ENCODE results near the gene UNC5C. TPM values are rescaled to one million over a fixed set of nuclear protein-coding genes. Genes with fewer than 3 reads are reported as not detected.

UNC5C gene
- total and polyA plus RNA-seq, 4 donors: 0.27 to 1.2 (median 0.78) TPM

DNA sequence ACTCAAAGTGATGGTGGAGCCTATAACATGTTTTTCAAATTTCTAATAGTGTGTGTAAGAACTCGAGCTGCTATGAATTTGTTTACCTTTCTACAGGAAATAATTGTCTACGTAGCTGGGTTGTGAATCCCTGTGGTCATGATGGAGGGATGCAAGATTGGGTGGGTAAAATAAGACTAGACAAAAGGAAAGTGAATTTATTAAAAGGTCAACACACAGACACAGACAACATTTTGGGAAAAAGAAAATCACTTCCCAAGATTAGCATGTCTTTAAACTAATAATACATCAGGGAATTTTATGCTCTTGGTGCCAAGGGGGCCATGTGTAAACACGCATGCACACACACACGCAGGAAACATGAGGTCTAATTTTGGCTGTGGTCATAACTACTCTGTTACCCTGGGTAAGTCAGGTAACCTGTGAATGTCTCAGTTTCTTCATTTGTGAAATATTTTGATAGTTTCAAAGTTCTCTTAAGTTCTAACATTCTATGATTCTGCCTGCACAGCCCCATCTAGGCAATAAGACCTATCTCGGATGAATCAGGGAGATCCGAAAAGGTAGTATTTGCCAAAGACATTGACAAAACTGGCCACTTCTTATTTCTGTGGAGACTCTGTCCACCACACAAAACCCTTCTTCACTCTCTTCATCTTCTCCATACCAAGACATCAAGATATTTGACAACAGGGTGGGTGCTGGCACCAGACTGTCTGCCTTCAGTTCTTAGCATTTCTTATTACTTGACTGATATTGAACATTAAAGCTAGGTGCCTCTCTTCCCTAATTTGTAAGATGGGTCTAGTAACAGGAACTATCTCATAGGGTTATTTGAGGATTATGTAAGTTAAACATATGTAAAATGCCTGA is 1.6 kb upstream of the UNC5C start:
- no peaks in the 10 kb centered on the region for H3K9me3 ChIP-seq (ENCODE audit: control insufficient read depth in 4 of 4, low read length in 3 of 4)
- peaks cover 2 to 12% (median 4%) of the 10 kb centered on the region in 4 donors for H3K27me3 ChIP-seq (ENCODE audit: control insufficient read depth in 4 of 4, insufficient read depth in 4 of 4, low read length in 3 of 4)
- peaks cover 8 to 23% (median 21%) of the 10 kb centered on the region in 4 donors for H3K4me1 ChIP-seq (ENCODE audit: control insufficient read depth in 4 of 4, insufficient read depth in 4 of 4, low read length in 3 of 4)
- no peak overlapping the region for H3K27ac ChIP-seq (ENCODE audit: low read depth in 1 of 2, low read length in 2 of 2)
- no peak for TF ChIP-seq HNF4G (IDR thresholded peaks at IDR 0.05)
- no peak for TF ChIP-seq FOXA2 (IDR thresholded peaks at IDR 0.05)
- TF ChIP-seq RXRA (IDR thresholded peaks at IDR 0.05): no peak
- TF ChIP-seq SP1 (IDR thresholded peaks at IDR 0.05): no peak
- TF ChIP-seq, protein P1, sequence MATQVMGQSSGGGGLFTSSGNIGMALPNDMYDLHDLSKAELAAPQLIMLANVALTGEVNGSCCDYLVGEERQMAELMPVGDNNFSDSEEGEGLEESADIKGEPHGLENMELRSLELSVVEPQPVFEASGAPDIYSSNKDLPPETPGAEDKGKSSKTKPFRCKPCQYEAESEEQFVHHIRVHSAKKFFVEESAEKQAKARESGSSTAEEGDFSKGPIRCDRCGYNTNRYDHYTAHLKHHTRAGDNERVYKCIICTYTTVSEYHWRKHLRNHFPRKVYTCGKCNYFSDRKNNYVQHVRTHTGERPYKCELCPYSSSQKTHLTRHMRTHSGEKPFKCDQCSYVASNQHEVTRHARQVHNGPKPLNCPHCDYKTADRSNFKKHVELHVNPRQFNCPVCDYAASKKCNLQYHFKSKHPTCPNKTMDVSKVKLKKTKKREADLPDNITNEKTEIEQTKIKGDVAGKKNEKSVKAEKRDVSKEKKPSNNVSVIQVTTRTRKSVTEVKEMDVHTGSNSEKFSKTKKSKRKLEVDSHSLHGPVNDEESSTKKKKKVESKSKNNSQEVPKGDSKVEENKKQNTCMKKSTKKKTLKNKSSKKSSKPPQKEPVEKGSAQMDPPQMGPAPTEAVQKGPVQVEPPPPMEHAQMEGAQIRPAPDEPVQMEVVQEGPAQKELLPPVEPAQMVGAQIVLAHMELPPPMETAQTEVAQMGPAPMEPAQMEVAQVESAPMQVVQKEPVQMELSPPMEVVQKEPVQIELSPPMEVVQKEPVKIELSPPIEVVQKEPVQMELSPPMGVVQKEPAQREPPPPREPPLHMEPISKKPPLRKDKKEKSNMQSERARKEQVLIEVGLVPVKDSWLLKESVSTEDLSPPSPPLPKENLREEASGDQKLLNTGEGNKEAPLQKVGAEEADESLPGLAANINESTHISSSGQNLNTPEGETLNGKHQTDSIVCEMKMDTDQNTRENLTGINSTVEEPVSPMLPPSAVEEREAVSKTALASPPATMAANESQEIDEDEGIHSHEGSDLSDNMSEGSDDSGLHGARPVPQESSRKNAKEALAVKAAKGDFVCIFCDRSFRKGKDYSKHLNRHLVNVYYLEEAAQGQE (IDR thresholded peaks at IDR 0.05): no peak
- TF ChIP-seq, protein P2, sequence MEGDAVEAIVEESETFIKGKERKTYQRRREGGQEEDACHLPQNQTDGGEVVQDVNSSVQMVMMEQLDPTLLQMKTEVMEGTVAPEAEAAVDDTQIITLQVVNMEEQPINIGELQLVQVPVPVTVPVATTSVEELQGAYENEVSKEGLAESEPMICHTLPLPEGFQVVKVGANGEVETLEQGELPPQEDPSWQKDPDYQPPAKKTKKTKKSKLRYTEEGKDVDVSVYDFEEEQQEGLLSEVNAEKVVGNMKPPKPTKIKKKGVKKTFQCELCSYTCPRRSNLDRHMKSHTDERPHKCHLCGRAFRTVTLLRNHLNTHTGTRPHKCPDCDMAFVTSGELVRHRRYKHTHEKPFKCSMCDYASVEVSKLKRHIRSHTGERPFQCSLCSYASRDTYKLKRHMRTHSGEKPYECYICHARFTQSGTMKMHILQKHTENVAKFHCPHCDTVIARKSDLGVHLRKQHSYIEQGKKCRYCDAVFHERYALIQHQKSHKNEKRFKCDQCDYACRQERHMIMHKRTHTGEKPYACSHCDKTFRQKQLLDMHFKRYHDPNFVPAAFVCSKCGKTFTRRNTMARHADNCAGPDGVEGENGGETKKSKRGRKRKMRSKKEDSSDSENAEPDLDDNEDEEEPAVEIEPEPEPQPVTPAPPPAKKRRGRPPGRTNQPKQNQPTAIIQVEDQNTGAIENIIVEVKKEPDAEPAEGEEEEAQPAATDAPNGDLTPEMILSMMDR (IDR thresholded peaks at IDR 0.05; ENCODE audit: low read depth, low read length, missing input control): no peak
- TF ChIP-seq JUND (IDR thresholded peaks at IDR 0.05): no peak
- no peak for TF ChIP-seq TAF1 (conservative IDR thresholded peaks at IDR 0.05)
- 42% methylated on average over 6 of the region's 6 CpGs for WGBS
- H3K36me3 ChIP-seq (ENCODE audit: control insufficient read depth in 4 of 4, insufficient read depth in 3 of 4, low read depth in 1 of 4, low read length in 3 of 4): no peaks in the 10 kb centered on the region
- DNase-seq (ENCODE audit: low spot score): no peak
- no peak overlapping the region for H3K9ac ChIP-seq (ENCODE audit: low read depth in 1 of 2, low read length in 2 of 2)
- peak overlapping the region; percentile 42 to 53 (median 48) for H3K4me3 ChIP-seq (ENCODE audit: low read depth in 1 of 3, low read length in 3 of 3)

DNA sequence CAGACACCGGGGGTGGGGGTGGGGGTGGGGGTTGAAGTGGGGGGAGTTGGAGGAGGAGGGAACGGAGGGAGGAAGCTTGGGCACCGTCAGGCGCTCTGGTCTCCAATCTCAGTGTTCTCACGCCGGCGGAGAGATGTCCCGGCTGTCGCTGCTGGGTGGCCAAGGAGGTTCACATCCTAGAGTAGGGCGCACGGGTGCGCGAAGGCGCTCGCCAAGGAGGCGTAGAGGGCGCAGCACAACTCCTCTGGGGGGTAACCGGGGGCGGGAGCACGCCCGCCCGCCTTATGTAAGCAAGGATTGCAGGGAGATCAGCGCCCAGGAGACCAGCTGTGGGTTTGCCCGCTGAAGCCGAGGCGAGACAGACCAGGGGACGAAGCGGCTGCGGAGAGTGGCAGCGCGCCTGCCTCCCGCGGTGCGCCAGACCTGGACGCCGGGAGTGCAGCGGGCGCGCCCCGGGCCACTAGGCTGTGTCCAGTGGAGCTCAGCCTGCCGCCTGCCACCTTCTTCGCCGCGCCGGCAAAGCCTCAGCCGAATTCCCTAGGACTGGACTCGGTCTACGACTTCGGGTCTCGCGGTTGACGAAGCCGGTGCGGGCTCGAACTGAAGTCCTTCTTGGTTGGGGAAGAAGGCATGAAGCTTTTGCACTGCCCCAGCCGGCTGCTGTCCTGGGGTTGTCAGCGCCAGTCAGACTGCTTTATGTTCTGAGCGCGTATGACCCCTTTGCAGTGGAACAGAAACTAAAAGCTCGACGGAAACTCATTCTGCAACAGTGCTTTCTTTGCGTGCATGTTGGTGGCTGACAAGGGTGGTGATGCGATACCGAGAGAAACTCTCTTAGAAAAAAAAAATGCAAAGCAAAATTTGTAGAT is 707 bp upstream of the UNC5C start:
- Histone ChIP-seq H3K36me3 (ENCODE audit: control insufficient read depth in 4 of 4, insufficient read depth in 3 of 4, low read depth in 1 of 4, low read length in 3 of 4) (no peaks in the 10 kb centered on the region), H3K4me3 (ENCODE audit: low read depth in 1 of 3, low read length in 3 of 3) (peak overlapping the region; percentile 42 to 53 (median 48)), H3K9ac (ENCODE audit: low read depth in 1 of 2, low read length in 2 of 2) (no peak overlapping the region), H3K9me3 (ENCODE audit: control insufficient read depth in 4 of 4, low read length in 3 of 4) (no peaks in the 10 kb centered on the region), H3K27ac (ENCODE audit: low read depth in 1 of 2, low read length in 2 of 2) (peak overlapping the region; percentile 77 to 79), H3K27me3 (ENCODE audit: control insufficient read depth in 4 of 4, insufficient read depth in 4 of 4, low read length in 3 of 4) (peaks cover 2 to 12% (median 5%) of the 10 kb centered on the region in 4 donors), H3K4me1 (ENCODE audit: control insufficient read depth in 4 of 4, insufficient read depth in 4 of 4, low read length in 3 of 4) (peaks cover 8 to 23% (median 21%) of the 10 kb centered on the region in 4 donors)
- TF ChIP-seq GABPA (IDR thresholded peaks at IDR 0.05 in 1 of 2, conservative IDR thresholded peaks at IDR 0.05 in 1 of 2) (no peak), FOXA2 (IDR thresholded peaks at IDR 0.05) (no peak), EGR1 (IDR thresholded peaks at IDR 0.05; ENCODE audit: low read depth in 2 of 2) (no peak), SP1 (IDR thresholded peaks at IDR 0.05) (no peak), HNF4G (IDR thresholded peaks at IDR 0.05) (no peak), RAD21 (IDR thresholded peaks at IDR 0.05) (peak in 1 of 2 donors; percentile 4)
- 2% methylated on average over 64 of the region's 64 CpGs for WGBS
- DNase-seq (ENCODE audit: low spot score): peak; percentile 37
